ENCODE measurements around the gene POLR2E.
A peak's percentile ranks its signal among the peaks of the same experiment; 100 is the strongest.

Gene POLR2E

DNA sequence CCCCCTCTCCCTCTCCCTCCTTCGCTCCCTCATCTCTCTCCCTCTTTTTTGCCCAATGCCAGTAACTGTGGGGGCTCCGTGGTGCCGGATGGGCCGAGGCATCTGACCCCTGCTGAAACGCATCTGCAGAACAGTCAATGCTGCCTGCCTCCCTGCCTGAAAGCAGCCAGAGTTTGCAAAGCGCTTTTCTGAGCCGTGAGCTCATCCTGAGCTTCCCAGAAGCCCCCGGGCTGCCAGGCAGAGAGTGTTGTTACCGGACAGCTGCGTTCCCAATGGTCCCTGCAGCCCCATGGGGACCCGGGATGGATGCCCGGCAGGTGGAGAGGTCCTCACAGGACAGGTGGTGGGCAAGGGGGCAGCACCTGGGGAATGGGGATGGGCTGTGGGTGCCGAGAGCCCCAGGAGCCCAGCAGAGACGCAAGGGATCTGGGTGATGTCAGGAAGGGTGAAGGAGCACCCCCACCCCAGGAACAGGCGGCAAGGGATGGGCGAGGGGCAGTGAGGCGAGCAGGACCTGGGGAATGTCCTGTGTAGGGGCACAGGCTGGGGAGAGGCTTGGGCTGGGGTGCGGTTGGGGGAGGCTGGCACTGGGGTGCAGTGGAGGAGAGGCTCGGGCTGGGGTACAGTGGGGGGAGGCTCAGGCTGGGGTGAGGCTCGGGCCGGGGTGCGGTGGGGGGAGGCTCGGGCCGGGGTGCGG is 41.6 kb upstream of the POLR2E start:
- DNase-seq (ENCODE audit: low spot score) = no peak
- TF ChIP-seq, protein P1, sequence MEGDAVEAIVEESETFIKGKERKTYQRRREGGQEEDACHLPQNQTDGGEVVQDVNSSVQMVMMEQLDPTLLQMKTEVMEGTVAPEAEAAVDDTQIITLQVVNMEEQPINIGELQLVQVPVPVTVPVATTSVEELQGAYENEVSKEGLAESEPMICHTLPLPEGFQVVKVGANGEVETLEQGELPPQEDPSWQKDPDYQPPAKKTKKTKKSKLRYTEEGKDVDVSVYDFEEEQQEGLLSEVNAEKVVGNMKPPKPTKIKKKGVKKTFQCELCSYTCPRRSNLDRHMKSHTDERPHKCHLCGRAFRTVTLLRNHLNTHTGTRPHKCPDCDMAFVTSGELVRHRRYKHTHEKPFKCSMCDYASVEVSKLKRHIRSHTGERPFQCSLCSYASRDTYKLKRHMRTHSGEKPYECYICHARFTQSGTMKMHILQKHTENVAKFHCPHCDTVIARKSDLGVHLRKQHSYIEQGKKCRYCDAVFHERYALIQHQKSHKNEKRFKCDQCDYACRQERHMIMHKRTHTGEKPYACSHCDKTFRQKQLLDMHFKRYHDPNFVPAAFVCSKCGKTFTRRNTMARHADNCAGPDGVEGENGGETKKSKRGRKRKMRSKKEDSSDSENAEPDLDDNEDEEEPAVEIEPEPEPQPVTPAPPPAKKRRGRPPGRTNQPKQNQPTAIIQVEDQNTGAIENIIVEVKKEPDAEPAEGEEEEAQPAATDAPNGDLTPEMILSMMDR (IDR thresholded peaks at IDR 0.05; ENCODE audit: extremely low read depth, missing control alignments) = no peak

DNA sequence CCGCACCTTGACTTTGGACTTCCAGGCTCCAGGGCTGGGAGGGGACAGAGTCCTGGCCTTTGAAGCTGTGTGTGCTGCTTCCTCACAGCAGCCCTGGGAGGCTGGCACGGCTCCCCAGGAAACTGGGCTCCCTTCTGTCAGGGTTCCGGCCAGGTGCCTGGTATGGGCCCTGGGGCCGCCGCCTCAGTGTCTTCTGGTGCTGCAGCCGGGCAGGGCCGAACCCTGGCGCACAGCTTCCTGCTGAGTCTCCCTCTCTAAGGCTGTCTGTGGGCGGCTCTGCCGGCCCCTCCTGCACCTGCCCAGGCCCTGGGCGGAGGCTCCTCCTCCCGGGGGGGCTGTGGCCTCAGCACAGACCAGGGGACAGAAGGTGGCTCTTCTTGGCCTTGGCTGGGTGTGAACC is 41.0 kb upstream of the POLR2E start:
- TF ChIP-seq, protein P1 (IDR thresholded peaks at IDR 0.05; ENCODE audit: extremely low read depth, missing control alignments) = no peak
- peak; percentile 81 for DNase-seq (ENCODE audit: low spot score)

DNA sequence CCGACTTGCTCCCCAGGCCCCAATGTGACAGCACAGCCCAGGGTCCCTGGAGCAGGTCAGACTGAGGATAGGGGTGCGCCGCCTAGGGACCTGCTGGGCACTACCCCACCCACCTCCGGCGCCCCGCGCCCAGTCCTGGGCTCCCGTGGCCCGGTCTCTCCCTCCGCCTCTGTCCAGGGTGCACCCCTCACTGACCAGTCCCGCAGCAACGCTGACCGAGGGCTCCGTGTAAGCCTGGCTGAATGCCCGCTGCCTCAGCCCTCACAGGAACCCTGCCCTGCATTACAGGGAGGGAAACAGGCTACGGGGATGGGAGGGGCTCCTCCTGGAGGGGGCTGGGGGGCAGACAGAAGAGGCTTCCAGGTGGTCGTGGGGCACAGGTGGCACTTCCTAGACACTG is 40.3 kb upstream of the POLR2E start:
- no peak for DNase-seq (ENCODE audit: low spot score)
- TF ChIP-seq, protein P1 (IDR thresholded peaks at IDR 0.05; ENCODE audit: extremely low read depth, missing control alignments) = no peak

DNA sequence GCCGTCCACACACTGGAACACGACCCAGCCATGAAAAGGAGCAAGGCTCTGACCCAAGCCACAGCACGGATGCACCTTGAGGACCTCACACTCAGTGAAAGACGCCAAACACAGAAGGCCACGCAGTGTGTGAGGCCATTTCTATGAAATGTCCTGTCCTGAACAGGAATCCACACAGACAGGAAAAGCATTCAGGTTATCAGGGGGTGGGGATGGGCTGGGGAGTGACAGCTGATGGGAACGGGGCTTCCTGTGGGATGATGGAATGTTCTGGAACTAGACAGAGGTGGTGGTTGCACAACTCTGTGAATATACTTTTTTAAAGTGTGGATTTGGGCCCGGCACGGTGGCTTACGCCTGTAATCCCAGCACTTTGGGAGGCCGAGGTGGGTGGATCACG is 39.3 kb upstream of the POLR2E start:
- TF ChIP-seq, protein P1 (IDR thresholded peaks at IDR 0.05; ENCODE audit: extremely low read depth, missing control alignments) = no peak
- no peak for DNase-seq (ENCODE audit: low spot score)

DNA sequence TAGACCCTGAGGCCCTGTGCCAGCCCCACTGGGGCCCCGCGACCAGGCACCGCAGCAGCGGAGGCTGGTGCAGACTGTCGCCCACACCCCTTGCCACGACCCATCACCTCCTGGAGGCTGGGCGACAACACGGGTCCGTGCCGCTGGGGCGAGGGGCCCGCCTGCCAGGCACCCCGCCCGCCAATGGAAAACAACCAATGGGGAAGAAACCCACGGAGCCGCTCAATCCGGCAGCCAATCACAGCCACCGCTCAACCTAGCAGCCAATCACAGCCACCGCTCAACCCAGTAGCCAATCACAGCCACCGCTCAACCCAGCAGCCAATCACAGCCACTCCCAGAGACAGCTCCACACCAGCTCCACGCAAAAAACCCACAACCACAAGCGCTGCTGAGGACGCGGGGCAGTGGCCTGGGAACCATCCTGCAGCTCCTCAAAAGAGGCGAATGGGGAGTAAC is 38.3 kb upstream of the POLR2E start:
- TF ChIP-seq, protein P1 (IDR thresholded peaks at IDR 0.05; ENCODE audit: extremely low read depth, missing control alignments) = no peak
- peak; percentile 97 for DNase-seq (ENCODE audit: low spot score)

DNA sequence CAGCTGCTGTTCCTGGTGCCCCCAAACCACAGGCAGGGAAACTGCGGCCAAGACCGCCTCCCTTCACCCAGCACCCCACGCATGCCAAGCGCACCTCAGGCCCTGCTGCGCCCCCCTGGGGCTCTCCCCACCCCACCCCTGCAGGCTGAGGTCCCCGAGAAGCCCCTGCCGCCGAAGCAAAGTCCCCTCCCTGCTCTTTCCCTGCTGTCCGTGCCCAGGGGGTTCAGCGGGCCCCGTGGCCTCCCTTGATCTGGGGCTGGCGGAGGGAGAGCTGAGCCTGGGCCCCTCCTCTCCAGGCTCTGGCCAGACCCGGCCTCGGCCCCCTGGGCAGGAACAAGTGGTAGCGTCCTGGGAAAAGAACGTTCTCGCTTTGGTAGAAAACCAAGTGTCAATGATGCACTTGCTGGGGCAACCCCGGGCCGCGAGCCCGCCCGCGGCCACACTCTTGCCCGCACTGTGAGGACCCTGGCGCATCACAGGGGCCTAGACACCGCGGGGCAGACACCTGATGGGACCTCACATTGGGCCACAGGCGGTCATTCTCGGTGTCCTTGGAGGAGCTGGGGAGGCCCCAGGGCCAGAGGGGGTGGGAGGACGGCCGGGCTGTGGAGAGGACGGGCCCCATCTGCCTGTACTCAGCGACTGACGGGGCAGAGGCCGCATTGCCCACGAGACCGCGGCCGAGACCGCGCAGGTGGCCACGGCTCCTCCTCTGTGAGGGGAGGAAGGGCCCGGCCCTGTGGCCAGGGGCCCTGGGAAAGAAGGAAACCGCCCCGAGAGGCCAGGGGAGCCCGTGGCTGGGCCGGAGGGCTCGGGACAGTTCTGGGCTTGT is 37.6 kb upstream of the POLR2E start:
- TF ChIP-seq, protein P1 (IDR thresholded peaks at IDR 0.05; ENCODE audit: extremely low read depth, missing control alignments) = no peak
- DNase-seq (ENCODE audit: low spot score) = no peak

All from GM20000 (cell line).